ES-I3 (cell line): ENCODE data around the gene SP140.
"Not testable (repeated sequence)": the region's sequence is repeated elsewhere in the genome, so short reads cannot be mapped to it uniquely, and the experiment has no call there.

ENCODE experiments used
- H3K36me3 ChIP-seq: 2 replicates; pipeline ENCODE4 v1.6.1; 2013; ENCODE audit warnings: mild to moderate bottlenecking, low read length, control low read depth, moderate library complexity; ENCODE audit not compliant: insufficient read depth
- H3K4me1 ChIP-seq: 2 replicates; pipeline ENCODE4 v1.6.1; 2013; ENCODE audit warnings: mild to moderate bottlenecking, control low read depth, low read length; ENCODE audit not compliant: insufficient read depth
- H3K9ac ChIP-seq: 2 replicates; pipeline ENCODE4 v1.6.1; 2013; ENCODE audit warnings: low read depth, mild to moderate bottlenecking, low read length, moderate library complexity
- H3K9me3 ChIP-seq: 2 replicates; pipeline ENCODE4 v1.6.1; 2013; ENCODE audit warnings: mild to moderate bottlenecking, low read length, moderate library complexity; ENCODE audit not compliant: control insufficient read depth, insufficient read depth

The SP140 gene

DNA sequence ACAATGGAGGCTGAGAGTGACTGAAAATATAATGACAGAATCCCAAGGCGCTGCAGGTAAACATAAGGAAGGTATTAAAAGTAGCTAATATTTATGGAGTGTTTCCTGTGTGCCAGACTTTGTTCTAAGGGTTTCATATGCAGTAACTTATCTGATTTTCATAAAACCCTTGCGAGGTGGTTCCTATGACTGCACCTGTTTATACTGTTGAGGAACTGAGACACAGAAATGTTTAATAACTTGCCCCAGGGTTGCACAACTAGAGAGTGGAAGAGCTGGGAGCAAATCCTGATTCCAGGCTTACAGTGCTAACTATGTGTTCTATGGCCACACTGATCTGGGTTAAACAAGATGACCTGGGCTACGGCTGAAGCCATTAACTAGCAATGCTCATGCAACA is 8.1 kb upstream of the SP140 start:
- peaks cover 5% of the 10 kb centered on the region; the same call in 1 of the 2 replicates for H3K4me1 ChIP-seq
- no peaks in the 10 kb centered on the region for H3K9me3 ChIP-seq
- no peak overlapping the region for H3K9ac ChIP-seq
- no peaks in the 10 kb centered on the region; the same call in 1 of the 2 replicates for H3K36me3 ChIP-seq

- Histone ChIP-seq H3K36me3 (no peaks in the 10 kb centered on the region; the same call in 1 of the 2 replicates), H3K9me3 (no peaks in the 10 kb centered on the region), H3K9ac (no peak overlapping the region), H3K4me1 (peaks cover 5% of the 10 kb centered on the region; the same call in 1 of the 2 replicates)
Measured at GRCh38 chr2:230218421-230218820, 7.1 kb upstream of the SP140 start.

DNA sequence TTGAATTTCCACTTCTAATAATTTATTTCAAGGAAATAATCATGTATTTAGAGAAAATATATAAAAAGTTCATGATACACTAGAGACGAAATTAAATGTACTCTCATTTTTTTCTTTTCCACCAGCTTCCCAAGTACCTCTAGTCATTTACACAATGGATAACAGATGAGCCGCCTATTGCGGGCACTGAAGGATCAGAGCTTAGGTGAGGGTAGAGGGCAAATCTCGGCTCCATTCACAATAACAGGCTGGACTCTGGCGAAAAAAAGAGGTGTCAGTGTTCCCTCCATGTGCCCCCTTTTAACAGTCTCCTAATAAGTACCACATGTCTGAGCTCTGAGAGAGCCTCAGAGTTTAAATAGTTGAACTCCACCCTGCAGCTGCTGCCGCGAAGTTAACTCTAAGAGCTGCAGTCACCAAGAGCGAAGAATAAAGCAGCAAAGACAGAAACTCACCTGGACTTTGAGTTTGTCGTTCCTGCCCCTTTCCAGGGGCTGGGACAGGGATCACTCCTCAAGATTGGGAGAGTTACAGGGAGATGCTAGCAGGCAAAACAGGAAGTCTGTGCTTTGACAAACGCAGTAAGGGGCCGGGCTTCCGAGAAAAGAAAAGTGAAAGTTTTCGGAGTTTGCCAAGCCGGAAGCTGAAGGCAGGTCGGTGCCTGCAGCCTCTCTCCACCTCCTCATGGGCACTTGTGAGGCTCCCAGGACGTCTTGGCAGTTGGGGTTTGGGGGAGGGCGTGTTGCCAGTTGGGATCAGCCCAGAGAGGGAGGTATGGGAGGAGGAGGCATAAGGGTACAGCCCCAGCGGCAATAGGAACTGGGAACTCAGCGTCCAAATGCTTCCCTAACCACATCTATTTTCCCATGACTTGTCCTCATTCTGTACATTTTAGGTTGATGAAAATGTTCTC is 5.9 kb upstream of the SP140 start, which contains the start of gene SP110:
Gene SP110, minus strand, starts transcription at position 566 of the 913 bp plus-strand sequence. CDS start 3,057 bp downstream, outside the sequence.
- H3K4me1 ChIP-seq, result peaks cover 5% of the 10 kb centered on the region; the same call in 1 of the 2 replicates
- H3K9ac ChIP-seq, result peak within 1 kb of the TSS; percentile 65; the same call in 1 of the 2 replicates
- no peaks in the 10 kb centered on the region for H3K9me3 ChIP-seq
- no peaks in the 10 kb centered on the region for H3K36me3 ChIP-seq

DNA sequence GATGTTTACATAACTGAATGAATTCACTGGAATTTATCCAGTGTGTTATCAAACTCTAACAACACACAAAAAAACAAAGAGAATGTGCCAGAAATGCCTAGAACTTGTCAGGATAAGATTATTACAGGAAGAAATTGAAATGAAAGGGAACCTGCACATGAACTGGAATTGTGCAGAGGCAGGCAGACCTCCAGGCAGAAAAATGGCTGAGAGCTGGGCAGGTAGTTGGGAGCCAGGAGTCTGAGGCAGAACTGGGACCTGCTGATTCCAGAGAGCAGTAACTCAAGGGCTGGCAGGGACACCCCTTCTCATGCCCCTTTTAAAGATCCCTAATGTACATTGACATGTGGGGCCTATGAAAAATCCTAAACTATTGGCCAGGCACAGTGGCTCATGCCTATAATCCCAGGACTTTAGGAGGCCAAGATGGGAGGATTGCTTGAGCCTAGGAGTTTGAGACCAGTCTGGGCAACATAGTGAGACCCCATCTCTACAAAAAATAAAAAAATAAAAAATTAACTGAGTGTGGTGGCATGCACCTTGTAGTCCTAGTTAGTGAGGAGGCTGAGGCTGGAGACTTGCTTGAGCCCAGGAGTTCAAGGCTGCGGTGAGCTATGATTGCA is 5.1 kb upstream of the SP140 start:
- Histone ChIP-seq H3K9ac (peak overlapping the region; percentile 65; the same call in 1 of the 2 replicates), H3K4me1 (peaks cover 5% of the 10 kb centered on the region; the same call in 1 of the 2 replicates), H3K36me3 (no peaks in the 10 kb centered on the region), H3K9me3 (no peaks in the 10 kb centered on the region)

DNA sequence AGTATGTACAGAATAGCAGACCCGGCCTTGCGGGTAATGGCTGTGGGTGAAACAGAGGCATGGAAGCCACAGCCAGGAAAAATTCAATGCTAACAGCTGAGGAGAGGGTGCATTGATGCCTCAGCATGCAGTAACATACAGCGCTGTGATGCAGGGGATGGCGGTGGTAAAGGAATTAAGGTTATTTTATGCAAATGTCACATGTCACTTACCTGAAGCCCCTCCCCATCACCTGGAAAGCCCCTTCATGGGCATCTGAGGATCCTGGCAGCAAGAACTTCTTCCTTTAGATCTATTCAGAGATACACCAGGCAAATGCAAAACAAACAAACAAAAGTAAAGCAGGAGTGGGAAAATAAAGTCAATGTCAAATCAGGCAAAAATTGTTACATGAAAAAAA is 4.0 kb upstream of the SP140 start:
- Histone ChIP-seq H3K9ac (no peak overlapping the region), H3K4me1 (peaks cover 5% of the 10 kb centered on the region; the same call in 1 of the 2 replicates), H3K9me3 (no peaks in the 10 kb centered on the region), H3K36me3 (no peaks in the 10 kb centered on the region)

DNA sequence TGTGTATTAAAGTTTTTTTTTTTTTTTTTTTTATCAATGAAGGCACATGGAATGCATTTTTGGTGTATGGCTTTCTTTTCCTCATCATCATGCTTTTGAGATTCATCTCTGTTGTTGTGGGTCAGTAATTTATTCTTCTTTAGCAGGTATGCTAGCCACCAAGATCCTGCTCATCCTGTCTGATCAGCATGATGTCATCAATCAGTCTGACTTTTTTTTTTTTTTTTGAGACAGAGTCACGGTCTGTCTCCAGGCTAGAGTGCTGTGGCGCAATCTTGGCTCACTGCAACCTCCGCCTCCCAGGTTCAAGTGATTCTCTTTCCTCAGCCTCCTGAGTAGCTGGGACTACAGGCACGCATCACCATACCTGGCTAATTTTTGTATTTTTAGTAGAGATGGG is 2.7 kb upstream of the SP140 start:
- H3K36me3 ChIP-seq, H3K9me3 ChIP-seq, H3K4me1 ChIP-seq, H3K9ac ChIP-seq: not testable (repeated sequence)

DNA sequence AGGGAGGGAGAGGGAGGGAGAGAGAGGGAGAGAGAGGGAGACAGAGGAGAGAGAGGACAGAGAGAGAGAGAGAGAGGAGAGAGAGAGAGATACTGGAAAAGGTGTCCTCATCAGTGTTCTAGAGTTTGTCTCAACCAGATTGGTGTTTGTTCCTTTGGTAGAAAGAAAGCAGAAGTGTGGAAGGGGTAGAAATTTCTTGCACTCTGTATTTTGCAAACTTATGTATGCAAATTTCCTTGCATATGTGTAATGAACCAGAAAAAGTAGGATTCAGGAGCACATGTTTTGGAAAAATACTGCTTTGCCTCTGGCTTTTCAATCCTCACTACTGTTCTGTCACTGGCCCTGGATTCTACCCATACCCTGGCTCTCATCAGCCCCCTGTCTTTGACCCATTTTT is 1.1 kb upstream of the SP140 start:
- H3K36me3 ChIP-seq, result no peaks in the 10 kb centered on the region

GRCh38 chr2:230226051-230226551 is 565 bp downstream of the SP140 start:
- H3K36me3 ChIP-seq, result no peaks in the 10 kb centered on the region
- no peak overlapping the region for H3K9ac ChIP-seq
- 0 out of 2 replicates have a peak, but pooled peaks cover 7% of the 10 kb centered on the region for H3K4me1 ChIP-seq
- H3K9me3 ChIP-seq, result no peaks in the 10 kb centered on the region

More for the DNA sequence above, 1.1 kb upstream of the SP140 start:
- Histone ChIP-seq H3K9ac (no peak overlapping the region), H3K9me3 (no peaks in the 10 kb centered on the region), H3K4me1 (peaks cover 5% of the 10 kb centered on the region; the same call in 1 of the 2 replicates)

DNA sequence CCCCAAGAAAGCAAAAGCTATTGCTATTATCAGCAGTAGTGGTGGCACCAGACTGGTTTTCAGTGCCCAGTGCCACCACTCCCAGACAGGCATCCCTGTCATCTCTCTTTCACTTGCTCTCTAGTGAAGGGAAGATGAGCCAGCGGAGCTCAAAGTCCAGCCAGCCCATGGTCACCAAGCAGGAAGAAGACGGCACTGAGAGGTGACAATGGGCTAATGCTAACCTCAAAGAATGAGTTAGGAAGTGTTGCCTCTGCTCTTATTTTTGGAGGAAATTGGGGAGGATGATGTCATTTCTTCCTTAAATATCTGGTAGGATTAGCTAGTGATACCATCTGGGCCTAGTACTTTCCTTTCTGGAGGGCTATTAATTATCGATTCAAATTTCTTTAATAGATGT is 1.7 kb downstream of the SP140 start:
- 0 out of 2 replicates have a peak, but pooled peaks cover 7% of the 10 kb centered on the region for H3K4me1 ChIP-seq
- no peaks in the 10 kb centered on the region for H3K36me3 ChIP-seq
- no peaks in the 10 kb centered on the region for H3K9me3 ChIP-seq
- H3K9ac ChIP-seq, result no peak overlapping the region

DNA sequence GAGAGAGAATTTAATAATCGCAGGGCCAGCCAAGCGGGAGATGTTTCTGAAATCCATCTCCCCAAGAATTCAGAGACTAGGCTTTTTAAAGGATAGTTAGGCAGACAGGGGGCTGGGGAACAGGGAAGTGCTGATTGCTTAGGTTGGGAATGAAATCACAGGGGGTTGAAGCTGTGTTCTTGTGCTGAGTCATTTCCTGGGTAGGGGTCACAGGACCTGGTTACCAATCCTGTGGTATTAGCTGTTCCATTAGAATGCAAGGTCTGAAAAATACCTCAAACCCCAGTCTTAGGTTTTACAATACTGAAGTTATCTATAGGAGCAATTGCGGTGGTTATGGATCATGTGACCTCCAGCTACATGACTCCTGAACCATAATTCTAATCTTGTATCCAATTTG is 4.6 kb downstream of the SP140 start:
- H3K9me3 ChIP-seq, result no peaks in the 10 kb centered on the region
- H3K36me3 ChIP-seq, result no peaks in the 10 kb centered on the region
- no peak overlapping the region for H3K9ac ChIP-seq
- H3K4me1 ChIP-seq, result 0 out of 2 replicates have a peak, but pooled peaks cover 7% of the 10 kb centered on the region

DNA sequence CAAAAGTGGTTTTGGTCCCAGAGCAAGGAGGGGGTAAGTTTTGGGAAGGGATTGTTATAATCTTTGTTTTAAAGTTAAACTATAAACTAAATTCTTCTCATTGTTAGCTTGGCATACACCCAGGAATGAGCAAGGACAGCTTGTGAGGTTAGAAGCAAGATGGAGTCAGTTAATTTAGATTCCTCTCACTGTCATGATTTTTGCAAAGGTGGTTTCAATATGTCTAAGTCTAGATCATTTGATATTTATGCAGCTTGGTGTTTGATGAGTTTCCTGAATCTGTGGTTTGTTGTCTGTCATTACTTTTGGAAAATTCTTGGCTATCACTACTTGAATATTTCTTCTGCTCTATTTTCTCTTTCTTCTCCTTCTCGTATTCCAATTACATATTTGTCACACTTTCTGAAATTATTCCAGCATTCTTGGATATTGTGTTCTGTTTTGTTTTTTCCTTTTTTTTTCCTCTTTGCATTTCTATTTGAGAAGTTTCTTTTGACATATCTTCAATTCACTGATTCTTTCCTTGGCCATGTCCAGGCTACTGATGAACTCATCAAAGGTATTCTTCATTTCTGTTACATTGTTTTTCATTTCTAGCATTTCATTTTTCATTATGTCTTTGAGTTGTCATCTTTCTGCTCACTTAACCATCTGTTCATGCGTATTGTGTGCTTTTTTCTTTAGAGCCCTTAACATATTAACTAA is 5.1 kb downstream of the SP140 start:
- Histone ChIP-seq H3K36me3 (no peaks in the 10 kb centered on the region), H3K9me3 (no peaks in the 10 kb centered on the region), H3K9ac (no peak overlapping the region), H3K4me1 (0 out of 2 replicates have a peak, but pooled peaks cover 7% of the 10 kb centered on the region)

- Histone ChIP-seq H3K9me3 (no peaks in the 10 kb centered on the region), H3K9ac (no peak overlapping the region), H3K4me1 (0 out of 2 replicates have a peak, but pooled peaks cover 7% of the 10 kb centered on the region), H3K36me3 (no peaks in the 10 kb centered on the region)
Measured at GRCh38 chr2:230231251-230231650, 5.7 kb downstream of the SP140 start.

GRCh38 chr2:230234122-230234722 is 8.7 kb downstream of the SP140 start:
- Histone ChIP-seq H3K36me3 (no peaks in the 10 kb centered on the region), H3K9ac (no peak overlapping the region), H3K4me1 (0 out of 2 replicates have a peak, but pooled peaks cover 7% of the 10 kb centered on the region), H3K9me3 (no peaks in the 10 kb centered on the region)
